ENCODE data around the gene PLLP. TPM values are rescaled to one million over a fixed set of nuclear protein-coding genes. Genes with fewer than 3 reads are reported as not detected.

PLLP gene
- total RNA-seq, 5 donors from 2014 or later (not counting 1 experiment from before 2014, with no cell fraction given): 1.4 to 4.3 (median 3.3) TPM

- WGBS (ENCODE audit: insufficient coverage): no CpG with 5 or more reads among the region's 2 CpGs
- no peak overlapping the region for H3K27ac ChIP-seq (ENCODE audit: low read length)
- no peak for ATAC-seq (replicated peaks in 1 of 4)
- Mint-ChIP-seq H3K36me3 (no peaks in the 10 kb centered on the region), H3K27ac (no peak overlapping the region), H3K4me1 (peaks cover 3 to 5% (median 5%) of the 10 kb centered on the region in 3 donors), H3K9me3 (no peaks in the 10 kb centered on the region), H3K27me3 (no peaks in the 10 kb centered on the region), H3K4me3 (no peak overlapping the region)
- ChIA-PET POLR2A (no interaction called here), CTCF (no interaction called here)
- no peak for DNase-seq
- no peak overlapping the region for H3K4me3 ChIP-seq (ENCODE audit: control insufficient read depth in 1 of 2, extremely low read depth in 1 of 2, low read length in 1 of 2)
- no peaks in the 10 kb centered on the region for H3K4me1 ChIP-seq (ENCODE audit: control insufficient read depth in 1 of 2, extremely low read depth in 1 of 2, insufficient read depth in 2 of 2, low read length in 2 of 2)
- H3K27me3 ChIP-seq (replicated peaks in 1 of 2; ENCODE audit: control insufficient read depth in 2 of 2, extremely low read depth in 1 of 2, insufficient read depth in 2 of 2, low read length in 1 of 2): no peaks in the 10 kb centered on the region
- no peaks in the 10 kb centered on the region for H3K36me3 ChIP-seq (ENCODE audit: control insufficient read depth in 2 of 2, extremely low read depth in 1 of 2, insufficient read depth in 1 of 2, low read length in 1 of 2)
- H3K9me3 ChIP-seq: no peaks in the 10 kb centered on the region
Observed at GRCh38 chr16:57319646-57320045, 35.2 kb upstream of the PLLP start.

GRCh38 chr16:57318240-57318970 lies 33.9 kb upstream of the PLLP start:
- no peak for ATAC-seq (replicated peaks in 1 of 4)
- H3K9me3 ChIP-seq: no peaks in the 10 kb centered on the region
- no peak for DNase-seq
- 89% methylated on average over 9 of the region's 13 CpGs for WGBS (ENCODE audit: insufficient coverage)
- peaks cover 0 to 5% of the 10 kb centered on the region in 2 experiments for H3K4me1 ChIP-seq (ENCODE audit: control insufficient read depth in 1 of 2, extremely low read depth in 1 of 2, insufficient read depth in 2 of 2, low read length in 2 of 2)
- peaks cover 12 to 16% (median 14%) of the 10 kb centered on the region in 3 donors for H3K4me1 Mint-ChIP-seq
- ChIA-PET POLR2A (no interaction called here), CTCF (no interaction called here)
- H3K27ac ChIP-seq (ENCODE audit: low read length): no peak overlapping the region
- H3K4me3 Mint-ChIP-seq: no peak overlapping the region
- no peak overlapping the region for H3K4me3 ChIP-seq (ENCODE audit: control insufficient read depth in 1 of 2, extremely low read depth in 1 of 2, low read length in 1 of 2)
- H3K27ac Mint-ChIP-seq: no peak overlapping the region
- H3K9me3 Mint-ChIP-seq: no peaks in the 10 kb centered on the region
- no peaks in the 10 kb centered on the region for H3K36me3 ChIP-seq (ENCODE audit: control insufficient read depth in 2 of 2, extremely low read depth in 1 of 2, insufficient read depth in 1 of 2, low read length in 1 of 2)
- no peaks in the 10 kb centered on the region for H3K36me3 Mint-ChIP-seq
- H3K27me3 Mint-ChIP-seq: no peaks in the 10 kb centered on the region
- H3K27me3 ChIP-seq (replicated peaks in 1 of 2; ENCODE audit: control insufficient read depth in 2 of 2, extremely low read depth in 1 of 2, insufficient read depth in 2 of 2, low read length in 1 of 2): no peaks in the 10 kb centered on the region

GRCh38 chr16:57316390-57317017 lies 32.0 kb upstream of the PLLP start:
- no peak overlapping the region for H3K27ac ChIP-seq (ENCODE audit: low read length)
- H3K4me3 ChIP-seq (ENCODE audit: control insufficient read depth in 1 of 2, extremely low read depth in 1 of 2, low read length in 1 of 2): no peak overlapping the region
- H3K4me3 Mint-ChIP-seq: no peak overlapping the region
- ATAC-seq (replicated peaks in 1 of 4) (no peak), DNase-seq (no peak)
- peaks cover 0 to 5% of the 10 kb centered on the region in 2 experiments for H3K4me1 ChIP-seq (ENCODE audit: control insufficient read depth in 1 of 2, extremely low read depth in 1 of 2, insufficient read depth in 2 of 2, low read length in 2 of 2)
- no peaks in the 10 kb centered on the region for H3K27me3 ChIP-seq (replicated peaks in 1 of 2; ENCODE audit: control insufficient read depth in 2 of 2, extremely low read depth in 1 of 2, insufficient read depth in 2 of 2, low read length in 1 of 2)
- POLR2A ChIA-PET: no interaction called here
- H3K9me3 Mint-ChIP-seq: no peaks in the 10 kb centered on the region
- H3K36me3 ChIP-seq (ENCODE audit: control insufficient read depth in 2 of 2, extremely low read depth in 1 of 2, insufficient read depth in 1 of 2, low read length in 1 of 2): no peaks in the 10 kb centered on the region
- CTCF ChIA-PET: no interaction called here
- H3K27me3 Mint-ChIP-seq: peaks cover 0 to 3% of the 10 kb centered on the region in 2 donors
- no peak overlapping the region for H3K27ac Mint-ChIP-seq
- H3K36me3 Mint-ChIP-seq: no peaks in the 10 kb centered on the region
- WGBS (ENCODE audit: insufficient coverage): 63% methylated on average over 2 of the region's 3 CpGs
- no peaks in the 10 kb centered on the region for H3K9me3 ChIP-seq
- peaks cover 12 to 20% (median 14%) of the 10 kb centered on the region in 3 donors for H3K4me1 Mint-ChIP-seq

DNA sequence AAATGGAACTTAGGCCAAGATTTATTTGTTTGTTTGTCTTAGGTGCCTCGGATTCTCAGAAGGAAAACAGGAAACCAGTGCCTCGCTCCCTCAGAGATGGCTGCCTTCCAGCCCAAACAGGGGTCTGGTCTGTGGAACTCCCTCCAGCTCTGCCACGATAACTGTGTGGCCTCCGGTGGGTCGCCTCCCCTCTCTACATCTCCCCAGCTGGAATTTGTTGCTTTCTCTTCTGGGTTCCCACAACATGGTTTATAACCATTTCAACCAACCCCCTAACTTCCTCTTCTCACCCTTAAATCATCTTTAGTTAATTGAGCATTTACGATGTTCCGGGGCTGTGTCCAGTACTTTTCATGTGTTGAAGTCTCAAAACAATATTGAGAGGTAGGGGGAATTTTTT lies 30.9 kb upstream of the PLLP start:
- no peaks in the 10 kb centered on the region for H3K36me3 Mint-ChIP-seq
- POLR2A ChIA-PET: no interaction called here
- H3K4me3 Mint-ChIP-seq: no peak overlapping the region
- H3K4me1 Mint-ChIP-seq: peaks cover 12 to 20% (median 14%) of the 10 kb centered on the region in 3 donors
- ATAC-seq (replicated peaks in 1 of 4) (no peak), DNase-seq (no peak)
- Histone ChIP-seq H3K4me3 (ENCODE audit: control insufficient read depth in 1 of 2, extremely low read depth in 1 of 2, low read length in 1 of 2) (no peak overlapping the region), H3K27me3 (replicated peaks in 1 of 2; ENCODE audit: control insufficient read depth in 2 of 2, extremely low read depth in 1 of 2, insufficient read depth in 2 of 2, low read length in 1 of 2) (no peaks in the 10 kb centered on the region), H3K9me3 (no peaks in the 10 kb centered on the region), H3K27ac (ENCODE audit: low read length) (no peak overlapping the region), H3K36me3 (ENCODE audit: control insufficient read depth in 2 of 2, extremely low read depth in 1 of 2, insufficient read depth in 1 of 2, low read length in 1 of 2) (no peaks in the 10 kb centered on the region), H3K4me1 (ENCODE audit: control insufficient read depth in 1 of 2, extremely low read depth in 1 of 2, insufficient read depth in 2 of 2, low read length in 2 of 2) (peaks cover 0 to 5% of the 10 kb centered on the region in 2 experiments)
- H3K27ac Mint-ChIP-seq: no peak overlapping the region
- CTCF ChIA-PET: no interaction called here
- H3K27me3 Mint-ChIP-seq: peaks cover 0 to 3% of the 10 kb centered on the region in 2 donors
- no peaks in the 10 kb centered on the region for H3K9me3 Mint-ChIP-seq
- WGBS (ENCODE audit: insufficient coverage): 80% methylated on average over 5 of the region's 7 CpGs

- H3K9me3 ChIP-seq: no peaks in the 10 kb centered on the region
- ATAC-seq (replicated peaks in 1 of 4) (peak in 2 of 4 experiments; percentile 24 to 34), DNase-seq (no peak)
- H3K27ac ChIP-seq (ENCODE audit: low read length): peak overlapping the region; percentile 36
- Mint-ChIP-seq H3K27me3 (peaks cover 0 to 3% of the 10 kb centered on the region in 2 donors), H3K4me1 (peaks cover 12 to 24% (median 18%) of the 10 kb centered on the region in 3 donors), H3K36me3 (no peaks in the 10 kb centered on the region), H3K4me3 (no peak overlapping the region), H3K27ac (peak overlapping the region; percentile 80 to 87), H3K9me3 (no peaks in the 10 kb centered on the region)
- no CpG with 5 or more reads among the region's 1 CpG for WGBS (ENCODE audit: insufficient coverage)
- peaks cover 0 to 5% of the 10 kb centered on the region in 2 experiments for H3K4me1 ChIP-seq (ENCODE audit: control insufficient read depth in 1 of 2, extremely low read depth in 1 of 2, insufficient read depth in 2 of 2, low read length in 2 of 2)
- no peaks in the 10 kb centered on the region for H3K27me3 ChIP-seq (replicated peaks in 1 of 2; ENCODE audit: control insufficient read depth in 2 of 2, extremely low read depth in 1 of 2, insufficient read depth in 2 of 2, low read length in 1 of 2)
- ChIA-PET CTCF (no interaction called here), POLR2A (no interaction called here)
- no peak overlapping the region for H3K4me3 ChIP-seq (ENCODE audit: control insufficient read depth in 1 of 2, extremely low read depth in 1 of 2, low read length in 1 of 2)
- H3K36me3 ChIP-seq (ENCODE audit: control insufficient read depth in 2 of 2, extremely low read depth in 1 of 2, insufficient read depth in 1 of 2, low read length in 1 of 2): no peaks in the 10 kb centered on the region
Observed at GRCh38 chr16:57314161-57314785, 29.8 kb upstream of the PLLP start.

DNA sequence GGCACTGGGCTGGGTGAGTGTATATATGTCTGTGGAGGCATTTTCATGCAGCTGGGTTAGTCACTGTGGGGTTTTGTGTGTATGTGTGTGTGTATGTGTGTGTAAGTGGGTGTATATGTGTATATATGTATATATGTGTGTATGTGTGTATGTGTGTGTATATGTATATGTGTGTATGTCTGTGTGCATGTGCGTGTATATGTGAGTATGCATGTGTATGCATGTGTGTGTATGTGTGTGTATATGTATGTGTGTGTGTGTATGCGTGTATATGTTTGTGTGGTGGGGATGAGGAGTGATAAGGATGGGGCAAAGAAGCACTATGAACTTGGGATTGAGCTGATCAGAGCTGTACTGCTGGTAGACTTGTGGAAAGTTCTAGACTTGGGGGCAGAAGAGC lies 29.0 kb upstream of the PLLP start:
- WGBS (ENCODE audit: insufficient coverage): 100% methylated on average over 2 of the region's 2 CpGs
- H3K4me1 Mint-ChIP-seq: peaks cover 12 to 28% (median 22%) of the 10 kb centered on the region in 3 donors

More for the DNA sequence above, 29.0 kb upstream of the PLLP start:
- Histone ChIP-seq H3K27ac (ENCODE audit: low read length) (no peak overlapping the region), H3K4me1 (ENCODE audit: control insufficient read depth in 1 of 2, extremely low read depth in 1 of 2, insufficient read depth in 2 of 2, low read length in 2 of 2) (peaks cover 0 to 5% of the 10 kb centered on the region in 2 experiments), H3K4me3 (ENCODE audit: control insufficient read depth in 1 of 2, extremely low read depth in 1 of 2, low read length in 1 of 2) (no peak overlapping the region), H3K36me3 (ENCODE audit: control insufficient read depth in 2 of 2, extremely low read depth in 1 of 2, insufficient read depth in 1 of 2, low read length in 1 of 2) (no peaks in the 10 kb centered on the region), H3K27me3 (replicated peaks in 1 of 2; ENCODE audit: control insufficient read depth in 2 of 2, extremely low read depth in 1 of 2, insufficient read depth in 2 of 2, low read length in 1 of 2) (no peaks in the 10 kb centered on the region), H3K9me3 (no peaks in the 10 kb centered on the region)
- H3K27me3 Mint-ChIP-seq: peaks cover 0 to 3% of the 10 kb centered on the region in 2 donors
- ChIA-PET CTCF (no interaction called here), POLR2A (no interaction called here)
- ATAC-seq (replicated peaks in 1 of 4) (no peak), DNase-seq (no peak)
- no peaks in the 10 kb centered on the region for H3K9me3 Mint-ChIP-seq
- H3K4me3 Mint-ChIP-seq: no peak overlapping the region
- no peaks in the 10 kb centered on the region for H3K36me3 Mint-ChIP-seq
- peak overlapping the region; percentile 20 to 62 for H3K27ac Mint-ChIP-seq

Measured in T-cell (primary cell).